Measurements from ENCODE around the gene KIAA0753. TPM values are rescaled to one million over a fixed set of nuclear protein-coding genes. Genes with fewer than 3 reads are reported as not detected.

KIAA0753 gene
- polyA plus RNA-seq, 1 of the 3 experiments (the other 2 are of a cell fraction): 7.2 TPM

DNA sequence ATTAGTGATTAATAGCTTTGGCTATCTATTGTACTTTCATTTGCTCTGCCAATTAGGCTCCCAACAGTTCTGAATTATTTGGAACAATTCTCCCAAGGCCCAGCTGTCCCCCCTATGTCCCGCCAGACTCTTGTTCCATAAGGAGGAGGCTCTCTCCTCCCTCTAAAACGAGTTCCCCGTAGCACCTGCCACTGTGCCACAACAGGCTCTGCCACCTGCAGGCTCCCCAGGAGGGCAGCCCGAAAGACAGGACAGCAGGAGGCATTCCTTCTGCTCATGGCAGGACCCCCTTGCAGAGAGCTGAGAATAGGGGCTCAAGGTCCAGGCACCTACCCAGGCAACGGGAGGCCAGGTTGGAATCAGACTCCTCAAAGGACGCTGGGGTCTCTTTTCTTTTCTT lies 93.2 kb downstream of the KIAA0753 start:
- no peaks in the 10 kb centered on the region for H3K79me2 ChIP-seq (ENCODE audit: insufficient read depth)
- H3F3A ChIP-seq (replicated peaks; ENCODE audit: insufficient read depth): no peaks in the 10 kb centered on the region
- H3K27me3 ChIP-seq (ENCODE audit: insufficient read depth): no peaks in the 10 kb centered on the region
- H3K9me2 ChIP-seq: no peaks in the 10 kb centered on the region
- H3K9me3 ChIP-seq: no peaks in the 10 kb centered on the region
- H3K4me3 ChIP-seq (ENCODE audit: low read depth in 2 of 2, low read length in 1 of 2): no peak overlapping the region
- CTCF ChIA-PET: interaction anchor here (1.0 kb wide), 1 partner anchor 9 kb away, joined by 4 read pairs; no protein-coding TSS in a partner anchor
- 64% methylated on average over 6 of the region's 6 CpGs for WGBS (ENCODE audit: low lambda C conversion rate)
- H3K9ac ChIP-seq: no peak overlapping the region
- DNase-seq: no peak
- no peaks in the 10 kb centered on the region for H4K20me1 ChIP-seq (ENCODE audit: insufficient read depth)
- no peak overlapping the region for H3K4me2 ChIP-seq
- H3K27ac ChIP-seq (ENCODE audit: low read depth in 2 of 2, low read length in 1 of 2): no peak overlapping the region
- POLR2A ChIA-PET: no interaction called here
- no peaks in the 10 kb centered on the region for H3K36me3 ChIP-seq (replicated peaks in 1 of 2; ENCODE audit: control insufficient read depth in 1 of 2, insufficient read depth in 2 of 2, low read length in 1 of 2)
- TF ChIP-seq MXI1 (IDR thresholded peaks at IDR 0.05; ENCODE audit: low read depth, low read length): no peak
- TF ChIP-seq MEF2A (IDR thresholded peaks at IDR 0.05; ENCODE audit: borderline replicate concordance, low read depth): no peak
- TF ChIP-seq, protein P1, sequence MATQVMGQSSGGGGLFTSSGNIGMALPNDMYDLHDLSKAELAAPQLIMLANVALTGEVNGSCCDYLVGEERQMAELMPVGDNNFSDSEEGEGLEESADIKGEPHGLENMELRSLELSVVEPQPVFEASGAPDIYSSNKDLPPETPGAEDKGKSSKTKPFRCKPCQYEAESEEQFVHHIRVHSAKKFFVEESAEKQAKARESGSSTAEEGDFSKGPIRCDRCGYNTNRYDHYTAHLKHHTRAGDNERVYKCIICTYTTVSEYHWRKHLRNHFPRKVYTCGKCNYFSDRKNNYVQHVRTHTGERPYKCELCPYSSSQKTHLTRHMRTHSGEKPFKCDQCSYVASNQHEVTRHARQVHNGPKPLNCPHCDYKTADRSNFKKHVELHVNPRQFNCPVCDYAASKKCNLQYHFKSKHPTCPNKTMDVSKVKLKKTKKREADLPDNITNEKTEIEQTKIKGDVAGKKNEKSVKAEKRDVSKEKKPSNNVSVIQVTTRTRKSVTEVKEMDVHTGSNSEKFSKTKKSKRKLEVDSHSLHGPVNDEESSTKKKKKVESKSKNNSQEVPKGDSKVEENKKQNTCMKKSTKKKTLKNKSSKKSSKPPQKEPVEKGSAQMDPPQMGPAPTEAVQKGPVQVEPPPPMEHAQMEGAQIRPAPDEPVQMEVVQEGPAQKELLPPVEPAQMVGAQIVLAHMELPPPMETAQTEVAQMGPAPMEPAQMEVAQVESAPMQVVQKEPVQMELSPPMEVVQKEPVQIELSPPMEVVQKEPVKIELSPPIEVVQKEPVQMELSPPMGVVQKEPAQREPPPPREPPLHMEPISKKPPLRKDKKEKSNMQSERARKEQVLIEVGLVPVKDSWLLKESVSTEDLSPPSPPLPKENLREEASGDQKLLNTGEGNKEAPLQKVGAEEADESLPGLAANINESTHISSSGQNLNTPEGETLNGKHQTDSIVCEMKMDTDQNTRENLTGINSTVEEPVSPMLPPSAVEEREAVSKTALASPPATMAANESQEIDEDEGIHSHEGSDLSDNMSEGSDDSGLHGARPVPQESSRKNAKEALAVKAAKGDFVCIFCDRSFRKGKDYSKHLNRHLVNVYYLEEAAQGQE (IDR thresholded peaks at IDR 0.05; ENCODE audit: low read depth, low read length): no peak
- TF ChIP-seq, protein P2, sequence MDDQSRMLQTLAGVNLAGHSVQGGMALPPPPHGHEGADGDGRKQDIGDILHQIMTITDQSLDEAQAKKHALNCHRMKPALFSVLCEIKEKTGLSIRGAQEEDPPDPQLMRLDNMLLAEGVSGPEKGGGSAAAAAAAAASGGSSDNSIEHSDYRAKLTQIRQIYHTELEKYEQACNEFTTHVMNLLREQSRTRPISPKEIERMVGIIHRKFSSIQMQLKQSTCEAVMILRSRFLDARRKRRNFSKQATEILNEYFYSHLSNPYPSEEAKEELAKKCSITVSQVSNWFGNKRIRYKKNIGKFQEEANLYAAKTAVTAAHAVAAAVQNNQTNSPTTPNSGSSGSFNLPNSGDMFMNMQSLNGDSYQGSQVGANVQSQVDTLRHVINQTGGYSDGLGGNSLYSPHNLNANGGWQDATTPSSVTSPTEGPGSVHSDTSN (IDR thresholded peaks at IDR 0.05): no peak
- TF ChIP-seq JUND (IDR thresholded peaks at IDR 0.05): no peak
- no peak for TF ChIP-seq RXRA (IDR thresholded peaks at IDR 0.05; ENCODE audit: borderline replicate concordance, low read depth)
- no peak for TF ChIP-seq YY1 (IDR thresholded peaks at IDR 0.05; ENCODE audit: low read depth)
- no peak overlapping the region for H2AFZ ChIP-seq (ENCODE audit: low read depth)
- no peaks in the 10 kb centered on the region for H3K4me1 ChIP-seq (ENCODE audit: control insufficient read depth in 1 of 2, insufficient read depth in 2 of 2, low read depth in 1 of 2, low read length in 1 of 2)

- ChIA-PET CTCF (no interaction called here), POLR2A (no interaction called here)
- Histone ChIP-seq H3K9me2 (no peaks in the 10 kb centered on the region), H3K4me1 (ENCODE audit: control insufficient read depth in 1 of 2, insufficient read depth in 2 of 2, low read depth in 1 of 2, low read length in 1 of 2) (no peaks in the 10 kb centered on the region), H3K79me2 (ENCODE audit: insufficient read depth) (no peaks in the 10 kb centered on the region), H4K20me1 (ENCODE audit: insufficient read depth) (no peaks in the 10 kb centered on the region), H3K4me2 (no peak overlapping the region), H3K9me3 (no peaks in the 10 kb centered on the region), H3F3A (replicated peaks; ENCODE audit: insufficient read depth) (no peaks in the 10 kb centered on the region), H3K27ac (ENCODE audit: low read depth in 2 of 2, low read length in 1 of 2) (no peak overlapping the region), H3K36me3 (replicated peaks in 1 of 2; ENCODE audit: control insufficient read depth in 1 of 2, insufficient read depth in 2 of 2, low read length in 1 of 2) (no peaks in the 10 kb centered on the region), H3K4me3 (ENCODE audit: low read depth in 2 of 2, low read length in 1 of 2) (no peak overlapping the region), H2AFZ (ENCODE audit: low read depth) (no peak overlapping the region), H3K27me3 (ENCODE audit: insufficient read depth) (no peaks in the 10 kb centered on the region), H3K9ac (no peak overlapping the region)
- TF ChIP-seq MXI1 (IDR thresholded peaks at IDR 0.05; ENCODE audit: low read depth, low read length) (no peak), YY1 (IDR thresholded peaks at IDR 0.05; ENCODE audit: low read depth) (no peak), IRF3 (IDR thresholded peaks at IDR 0.05; ENCODE audit: low read depth, low read length) (no peak), CTCF (IDR thresholded peaks at IDR 0.05) (no peak), RFX5 (IDR thresholded peaks at IDR 0.05; ENCODE audit: low read length) (no peak)
- TF ChIP-seq, protein P3, sequence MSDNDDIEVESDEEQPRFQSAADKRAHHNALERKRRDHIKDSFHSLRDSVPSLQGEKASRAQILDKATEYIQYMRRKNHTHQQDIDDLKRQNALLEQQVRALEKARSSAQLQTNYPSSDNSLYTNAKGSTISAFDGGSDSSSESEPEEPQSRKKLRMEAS (IDR thresholded peaks at IDR 0.05; ENCODE audit: low read depth): no peak
- no peak for DNase-seq
- 54% methylated on average over 9 of the region's 10 CpGs for WGBS (ENCODE audit: low lambda C conversion rate)
Measured at GRCh38 chr17:6546069-6546718, 94.3 kb downstream of the KIAA0753 start.

Measured in SK-N-SH (cell line).